ENCODE results near the gene HSPG2.

GRCh38 chr1:21867451-21867996 lies 69.6 kb downstream of the HSPG2 start:
- TF ChIP-seq CTCF (IDR thresholded peaks at IDR 0.05 in 2 of 3, conservative IDR thresholded peaks at IDR 0.05 in 1 of 3; ENCODE audit: insufficient read depth in 2 of 3, low read depth in 1 of 3, low read length in 3 of 3), result no peak
- TF ChIP-seq EGR1 (conservative IDR thresholded peaks at IDR 0.05), result no peak
- TF ChIP-seq SRF (CRISPR knock-in tag; IDR thresholded peaks at IDR 0.05), result no peak
- TF ChIP-seq CREM (IDR thresholded peaks at IDR 0.05; ENCODE audit: low read depth), result no peak
- no peak for TF ChIP-seq ILF3 (IDR thresholded peaks at IDR 0.05; ENCODE audit: borderline replicate concordance)
- no peak for TF ChIP-seq ZNF740 (CRISPR knock-in tag; IDR thresholded peaks at IDR 0.05)
- no peak for TF ChIP-seq ZNF740 (tag; IDR thresholded peaks at IDR 0.05)
- no peak for TF ChIP-seq TAF1 (IDR thresholded peaks at IDR 0.05; ENCODE audit: control insufficient read depth, extremely low read depth, insufficient read depth, low read length, severe bottlenecking)
- no peak for TF ChIP-seq RAD21 (CRISPR knock-in tag; conservative IDR thresholded peaks at IDR 0.05 in 1 of 2, IDR thresholded peaks at IDR 0.05 in 1 of 2)
- no peak for TF ChIP-seq GABPA (tag; conservative IDR thresholded peaks at IDR 0.05; ENCODE audit: low read depth)
